ENCODE measurements around the gene TCF15. TPM values are rescaled to one million over a fixed set of nuclear protein-coding genes. Genes with fewer than 3 reads are reported as not detected.

TCF15 gene
- total and polyA plus RNA-seq, 2 experiments from 2014 or later, result 3.8 to 4.0 TPM

DNA sequence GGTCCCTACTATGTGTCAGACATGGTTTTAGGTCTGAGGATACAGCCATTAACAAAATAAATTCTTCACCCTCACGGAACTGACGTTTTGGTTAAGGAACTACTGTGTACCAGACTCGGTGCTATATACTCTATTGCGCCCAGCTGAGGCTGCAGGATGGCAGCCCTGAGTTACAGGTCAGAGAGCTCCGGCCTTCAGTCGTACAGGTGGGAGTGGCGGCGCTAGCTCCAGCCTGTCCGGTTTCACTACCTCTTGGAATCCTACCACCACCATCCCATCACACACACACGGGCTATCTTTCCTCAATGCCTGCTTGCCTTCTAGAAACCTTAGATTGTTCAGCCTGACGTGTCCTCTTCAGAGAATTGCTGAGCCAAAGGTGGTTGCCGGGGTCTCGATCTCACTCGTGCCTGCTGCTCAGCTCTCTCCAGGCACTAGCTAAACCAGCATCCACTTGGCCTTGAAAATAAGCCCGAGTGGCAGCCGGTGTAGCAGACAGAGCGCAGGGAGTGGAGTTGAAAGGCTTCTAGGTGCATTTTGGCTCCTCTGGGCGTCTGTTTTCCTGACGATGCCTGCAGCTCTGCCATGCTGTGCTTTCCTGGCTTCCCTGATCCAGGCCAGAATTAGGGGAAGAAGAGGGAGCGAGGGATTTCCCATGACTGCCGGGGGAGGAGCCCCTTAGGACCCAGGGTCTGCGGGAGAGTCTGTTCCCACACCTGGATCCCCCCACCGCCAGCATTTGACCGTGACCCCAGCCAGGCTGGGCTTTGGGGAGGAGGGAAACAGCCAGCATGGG lies 1.1 kb upstream of the TCF15 start (continued):
- TF ChIP-seq, protein P1, sequence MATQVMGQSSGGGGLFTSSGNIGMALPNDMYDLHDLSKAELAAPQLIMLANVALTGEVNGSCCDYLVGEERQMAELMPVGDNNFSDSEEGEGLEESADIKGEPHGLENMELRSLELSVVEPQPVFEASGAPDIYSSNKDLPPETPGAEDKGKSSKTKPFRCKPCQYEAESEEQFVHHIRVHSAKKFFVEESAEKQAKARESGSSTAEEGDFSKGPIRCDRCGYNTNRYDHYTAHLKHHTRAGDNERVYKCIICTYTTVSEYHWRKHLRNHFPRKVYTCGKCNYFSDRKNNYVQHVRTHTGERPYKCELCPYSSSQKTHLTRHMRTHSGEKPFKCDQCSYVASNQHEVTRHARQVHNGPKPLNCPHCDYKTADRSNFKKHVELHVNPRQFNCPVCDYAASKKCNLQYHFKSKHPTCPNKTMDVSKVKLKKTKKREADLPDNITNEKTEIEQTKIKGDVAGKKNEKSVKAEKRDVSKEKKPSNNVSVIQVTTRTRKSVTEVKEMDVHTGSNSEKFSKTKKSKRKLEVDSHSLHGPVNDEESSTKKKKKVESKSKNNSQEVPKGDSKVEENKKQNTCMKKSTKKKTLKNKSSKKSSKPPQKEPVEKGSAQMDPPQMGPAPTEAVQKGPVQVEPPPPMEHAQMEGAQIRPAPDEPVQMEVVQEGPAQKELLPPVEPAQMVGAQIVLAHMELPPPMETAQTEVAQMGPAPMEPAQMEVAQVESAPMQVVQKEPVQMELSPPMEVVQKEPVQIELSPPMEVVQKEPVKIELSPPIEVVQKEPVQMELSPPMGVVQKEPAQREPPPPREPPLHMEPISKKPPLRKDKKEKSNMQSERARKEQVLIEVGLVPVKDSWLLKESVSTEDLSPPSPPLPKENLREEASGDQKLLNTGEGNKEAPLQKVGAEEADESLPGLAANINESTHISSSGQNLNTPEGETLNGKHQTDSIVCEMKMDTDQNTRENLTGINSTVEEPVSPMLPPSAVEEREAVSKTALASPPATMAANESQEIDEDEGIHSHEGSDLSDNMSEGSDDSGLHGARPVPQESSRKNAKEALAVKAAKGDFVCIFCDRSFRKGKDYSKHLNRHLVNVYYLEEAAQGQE (IDR thresholded peaks at IDR 0.05; ENCODE audit: unreplicated experiment), result no peak
- TF ChIP-seq JUNB (IDR thresholded peaks at IDR 0.05; ENCODE audit: unreplicated experiment), result no peak
- TF ChIP-seq STAT1 (IDR thresholded peaks at IDR 0.05; ENCODE audit: unreplicated experiment), result no peak
- TF ChIP-seq EZH2 (IDR thresholded peaks at IDR 0.05; ENCODE audit: low read depth, unreplicated experiment), result no peak
- no peak for TF ChIP-seq CREB1 (CRISPR knock-in tag; IDR thresholded peaks at IDR 0.05; ENCODE audit: low read depth)
- TF ChIP-seq, protein P2, sequence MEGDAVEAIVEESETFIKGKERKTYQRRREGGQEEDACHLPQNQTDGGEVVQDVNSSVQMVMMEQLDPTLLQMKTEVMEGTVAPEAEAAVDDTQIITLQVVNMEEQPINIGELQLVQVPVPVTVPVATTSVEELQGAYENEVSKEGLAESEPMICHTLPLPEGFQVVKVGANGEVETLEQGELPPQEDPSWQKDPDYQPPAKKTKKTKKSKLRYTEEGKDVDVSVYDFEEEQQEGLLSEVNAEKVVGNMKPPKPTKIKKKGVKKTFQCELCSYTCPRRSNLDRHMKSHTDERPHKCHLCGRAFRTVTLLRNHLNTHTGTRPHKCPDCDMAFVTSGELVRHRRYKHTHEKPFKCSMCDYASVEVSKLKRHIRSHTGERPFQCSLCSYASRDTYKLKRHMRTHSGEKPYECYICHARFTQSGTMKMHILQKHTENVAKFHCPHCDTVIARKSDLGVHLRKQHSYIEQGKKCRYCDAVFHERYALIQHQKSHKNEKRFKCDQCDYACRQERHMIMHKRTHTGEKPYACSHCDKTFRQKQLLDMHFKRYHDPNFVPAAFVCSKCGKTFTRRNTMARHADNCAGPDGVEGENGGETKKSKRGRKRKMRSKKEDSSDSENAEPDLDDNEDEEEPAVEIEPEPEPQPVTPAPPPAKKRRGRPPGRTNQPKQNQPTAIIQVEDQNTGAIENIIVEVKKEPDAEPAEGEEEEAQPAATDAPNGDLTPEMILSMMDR (conservative IDR thresholded peaks at IDR 0.05; ENCODE audit: low read depth in 2 of 2), result no peak
- TF ChIP-seq NANOG (IDR thresholded peaks at IDR 0.05; ENCODE audit: borderline replicate concordance), result no peak
- no peak for TF ChIP-seq ZNF114 (CRISPR knock-in tag; IDR thresholded peaks at IDR 0.05)

DNA sequence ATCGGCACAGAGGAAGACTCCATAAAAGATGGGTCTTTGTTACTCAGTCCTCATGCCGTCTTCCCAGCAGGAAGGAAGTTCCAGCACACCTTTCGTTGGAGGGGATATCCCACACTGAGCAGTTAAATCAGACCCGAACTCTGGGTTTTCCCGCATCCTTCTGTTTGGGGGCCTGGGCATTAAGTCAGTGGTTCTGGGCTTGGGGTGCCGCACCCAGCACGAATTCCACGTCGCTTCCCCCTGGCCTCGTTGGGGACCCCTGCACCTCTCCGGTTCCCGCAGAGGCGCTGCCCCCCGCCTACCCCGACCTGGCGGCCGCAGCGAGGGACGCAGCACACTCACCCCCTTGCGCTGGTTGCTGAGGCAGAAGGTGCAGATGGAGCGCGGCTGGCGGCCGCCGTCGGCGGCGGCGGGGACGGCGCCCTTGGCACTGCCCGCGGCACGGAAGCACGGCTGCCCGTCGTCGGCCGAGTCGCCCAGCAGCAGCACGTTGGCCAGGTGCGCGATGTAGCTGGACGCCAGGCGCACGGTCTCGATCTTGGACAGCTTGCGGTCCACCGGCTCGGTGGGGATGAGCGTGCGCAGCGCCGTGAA lies 641 bp downstream of the TCF15 start:
- peaks cover 33% of the 10 kb centered on the region for H3K27me3 ChIP-seq (ENCODE audit: insufficient read depth)
- H3K4me2 ChIP-seq, result peak overlapping the region; percentile 92
- TF ChIP-seq CREB1 (CRISPR knock-in tag; IDR thresholded peaks at IDR 0.05; ENCODE audit: low read depth) (no peak), EZH2 (IDR thresholded peaks at IDR 0.05; ENCODE audit: low read depth, unreplicated experiment) (no peak), ZNF114 (CRISPR knock-in tag; IDR thresholded peaks at IDR 0.05) (no peak), NANOG (IDR thresholded peaks at IDR 0.05; ENCODE audit: borderline replicate concordance) (no peak), EZH2phosphoT487 (IDR thresholded peaks at IDR 0.05; ENCODE audit: unreplicated experiment) (no peak), STAT1 (IDR thresholded peaks at IDR 0.05; ENCODE audit: unreplicated experiment) (no peak), JUNB (IDR thresholded peaks at IDR 0.05; ENCODE audit: unreplicated experiment) (no peak), POLR2AphosphoS5 (IDR thresholded peaks at IDR 0.05; ENCODE audit: low read depth) (no peak)
- TF ChIP-seq, protein P2 (conservative IDR thresholded peaks at IDR 0.05; ENCODE audit: low read depth in 2 of 2), result no peak

More for the DNA sequence above, 641 bp downstream of the TCF15 start:
- Mint-ChIP-seq H3K9me3 (no peaks in the 10 kb centered on the region), H3K27ac (no peak overlapping the region), H3K36me3 (ENCODE audit: low read depth) (no peaks in the 10 kb centered on the region), H3K4me1 (peaks cover 33% of the 10 kb centered on the region), H3K27me3 (ENCODE audit: insufficient read depth, low read depth, poor library complexity) (peaks cover 23% of the 10 kb centered on the region), H3K4me3 (peak overlapping the region; percentile 71)
- Histone ChIP-seq H3K9me2 (ENCODE audit: insufficient read depth) (no peaks in the 10 kb centered on the region), H2AFZ (0 out of 2 replicates have a peak overlapping the region, but pooled peaks have one; percentile 7), H3K79me2 (replicated peaks; ENCODE audit: insufficient read depth) (no peaks in the 10 kb centered on the region), H3K27ac (ENCODE audit: low read depth) (no peak overlapping the region), H3F3A (replicated peaks; ENCODE audit: low read depth) (peaks cover 9% of the 10 kb centered on the region), H3K36me3 (ENCODE audit: insufficient read depth) (no peaks in the 10 kb centered on the region), H4K20me1 (replicated peaks; ENCODE audit: insufficient read depth) (no peaks in the 10 kb centered on the region; the same call in none of the 2 replicates), H3K4me3 (peak overlapping the region; percentile 65), H3K4me1 (ENCODE audit: insufficient read depth) (peaks cover 15% of the 10 kb centered on the region)
- ATAC-seq (peak; percentile 11), DNase-seq (ENCODE audit: low spot score) (peak; percentile 46)

Data from GM23338 (cell line).